Central memory CD8-positive, alpha-beta T cell (primary cell): ENCODE measurements around the gene BAHCC1.
A peak's percentile ranks its signal among the peaks of the same experiment; 100 is the strongest.

Source experiments
- ATAC-seq: fragments of 150-1000 bp; cut with Tn5 transposase; replicated peaks from 2 replicates; pipeline ENCODE4 v1.10.0; 2022; ENCODE audit warnings: mild to moderate bottlenecking, moderate FRiP score, moderate number of reproducible peaks; ENCODE audit not compliant: poor library complexity, severe bottlenecking; ENCODE audit errors: extremely low read depth
- DNase-seq, 2 donors: peaks; one replicate each; pipeline ENCODE4 v3.0.0; 2021; ENCODE audit warnings: low spot score in 2 of 2
- H3K27ac Mint-ChIP-seq: one replicate; pipeline ENCODE4 v1.8.0; 2022; ENCODE audit warnings: low read depth, mild to moderate bottlenecking, moderate library complexity, mixed read lengths
- H3K27me3 Mint-ChIP-seq: one replicate; pipeline ENCODE4 v1.8.0; 2022; ENCODE audit warnings: mixed read lengths
- H3K36me3 Mint-ChIP-seq: one replicate; pipeline ENCODE4 v1.8.0; 2022; ENCODE audit warnings: mild to moderate bottlenecking, moderate library complexity, mixed read lengths; ENCODE audit not compliant: insufficient read depth
- H3K4me1 Mint-ChIP-seq: one replicate; pipeline ENCODE4 v1.8.0; 2022; ENCODE audit warnings: mixed read lengths
- H3K4me3 Mint-ChIP-seq: one replicate; pipeline ENCODE4 v1.8.0; 2022; ENCODE audit warnings: mild to moderate bottlenecking, moderate library complexity, mixed read lengths
- H3K9me3 Mint-ChIP-seq: one replicate; pipeline ENCODE4 v1.8.0; 2022; ENCODE audit warnings: mixed read lengths

BAHCC1 gene

DNA sequence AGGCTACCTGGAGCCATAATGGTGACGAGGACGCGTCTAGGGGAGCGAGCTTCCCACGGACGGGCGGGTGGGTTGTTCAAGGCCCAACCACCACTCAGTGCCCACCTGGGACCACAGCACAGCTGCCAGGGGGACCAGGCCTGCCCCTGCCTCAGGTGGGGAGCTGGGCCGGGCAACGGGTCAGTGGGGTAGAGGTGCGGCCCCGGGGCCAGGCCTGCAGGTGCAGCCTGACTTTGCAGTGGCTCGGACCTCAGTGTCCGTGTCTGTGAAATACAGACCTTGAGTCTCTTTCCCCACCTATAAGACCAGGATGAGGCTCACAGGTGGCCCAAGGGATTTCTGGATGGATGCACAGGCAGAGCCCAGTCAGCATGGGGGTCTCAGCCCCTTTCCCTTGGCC is 74.0 kb downstream of the BAHCC1 start:
- Mint-ChIP-seq H3K4me1 (no peaks in the 10 kb centered on the region), H3K36me3 (no peaks in the 10 kb centered on the region), H3K9me3 (no peaks in the 10 kb centered on the region), H3K4me3 (no peak overlapping the region), H3K27me3 (no peaks in the 10 kb centered on the region), H3K27ac (no peak overlapping the region)
- ATAC-seq = no peak
- DNase-seq = no peak

DNA sequence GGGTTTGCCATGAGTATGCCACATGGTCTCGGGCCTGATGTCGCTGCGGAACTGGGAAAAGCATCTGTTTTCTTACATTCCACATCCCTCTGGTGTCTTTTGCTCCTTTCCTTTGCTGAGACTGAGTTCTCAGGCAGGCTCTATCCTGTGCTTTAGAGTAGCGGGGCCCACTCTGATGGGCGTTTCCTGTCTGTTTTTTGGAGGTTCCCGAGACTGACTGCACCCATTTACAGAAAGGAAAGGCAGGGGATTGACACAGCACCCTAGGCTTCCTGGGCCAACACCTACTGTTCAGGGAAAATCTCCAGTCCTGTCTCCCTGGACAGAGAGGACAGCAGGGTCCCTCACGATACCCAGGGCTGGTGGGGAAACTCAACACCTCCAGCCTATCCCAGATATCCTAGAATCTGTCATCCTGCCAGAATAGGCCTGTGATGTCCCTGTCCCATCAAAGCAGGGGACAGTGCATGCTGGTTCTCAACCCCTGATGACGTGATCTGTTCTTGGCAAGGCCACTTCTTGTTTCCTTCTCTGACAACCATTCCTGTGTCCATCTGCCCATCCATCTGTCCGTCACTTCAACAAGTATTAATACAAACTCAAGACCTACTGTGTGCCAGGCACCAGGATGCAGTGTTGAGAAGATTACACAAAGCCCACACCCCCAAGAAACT is 75.2 kb downstream of the BAHCC1 start:
- no peaks in the 10 kb centered on the region for H3K4me1 Mint-ChIP-seq
- H3K27ac Mint-ChIP-seq = no peak overlapping the region
- H3K9me3 Mint-ChIP-seq = no peaks in the 10 kb centered on the region
- DNase-seq (no peak), ATAC-seq (no peak)
- no peaks in the 10 kb centered on the region for H3K27me3 Mint-ChIP-seq
- no peaks in the 10 kb centered on the region for H3K36me3 Mint-ChIP-seq
- H3K4me3 Mint-ChIP-seq = no peak overlapping the region

DNA sequence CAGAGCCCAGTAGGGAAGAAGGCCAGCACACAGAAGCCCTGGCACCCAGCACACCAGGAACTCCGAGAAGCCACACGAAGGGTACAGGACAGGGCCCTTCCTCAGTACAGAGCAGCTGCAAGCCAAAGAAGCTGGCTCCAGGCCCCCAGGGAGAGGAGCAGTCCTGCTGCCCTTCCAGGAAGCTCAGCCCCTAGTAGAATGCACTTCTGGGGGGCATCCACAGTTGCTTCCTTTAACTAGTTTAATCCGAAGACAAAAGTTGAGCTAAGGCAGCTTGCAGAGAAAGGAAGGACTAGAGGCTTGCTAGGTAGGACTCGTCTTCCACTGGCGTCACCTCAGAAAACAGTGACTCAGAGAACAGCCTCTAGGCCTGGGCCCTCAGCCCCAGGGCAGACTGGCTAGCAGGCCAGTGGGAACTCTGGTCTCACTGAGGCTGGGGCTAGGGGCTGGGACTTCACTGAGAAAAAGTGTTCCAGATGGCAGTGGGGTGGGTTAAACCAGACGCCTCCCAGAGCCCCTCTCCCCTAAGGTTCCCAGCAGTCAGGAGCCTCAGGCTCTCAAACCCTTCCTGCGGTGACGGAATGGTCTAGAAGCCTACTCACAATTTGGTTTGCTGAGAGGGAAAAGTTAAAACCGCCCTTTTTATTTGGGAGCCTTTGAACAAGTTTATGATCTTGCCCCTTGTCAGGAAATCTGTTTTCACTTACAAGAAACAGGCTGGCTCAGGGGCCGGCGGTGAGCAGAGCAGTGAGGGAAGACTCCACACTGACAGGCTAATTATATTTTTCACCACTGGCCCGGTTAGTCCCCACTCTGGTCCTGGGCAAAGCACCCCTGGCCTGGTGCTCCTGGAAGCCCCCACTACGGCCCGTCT is 75.9 kb downstream of the BAHCC1 start:
- no peak for DNase-seq
- Mint-ChIP-seq H3K27me3 (no peaks in the 10 kb centered on the region), H3K4me1 (no peaks in the 10 kb centered on the region), H3K36me3 (no peaks in the 10 kb centered on the region), H3K27ac (no peak overlapping the region), H3K9me3 (no peaks in the 10 kb centered on the region), H3K4me3 (no peak overlapping the region)
- no peak for ATAC-seq

DNA sequence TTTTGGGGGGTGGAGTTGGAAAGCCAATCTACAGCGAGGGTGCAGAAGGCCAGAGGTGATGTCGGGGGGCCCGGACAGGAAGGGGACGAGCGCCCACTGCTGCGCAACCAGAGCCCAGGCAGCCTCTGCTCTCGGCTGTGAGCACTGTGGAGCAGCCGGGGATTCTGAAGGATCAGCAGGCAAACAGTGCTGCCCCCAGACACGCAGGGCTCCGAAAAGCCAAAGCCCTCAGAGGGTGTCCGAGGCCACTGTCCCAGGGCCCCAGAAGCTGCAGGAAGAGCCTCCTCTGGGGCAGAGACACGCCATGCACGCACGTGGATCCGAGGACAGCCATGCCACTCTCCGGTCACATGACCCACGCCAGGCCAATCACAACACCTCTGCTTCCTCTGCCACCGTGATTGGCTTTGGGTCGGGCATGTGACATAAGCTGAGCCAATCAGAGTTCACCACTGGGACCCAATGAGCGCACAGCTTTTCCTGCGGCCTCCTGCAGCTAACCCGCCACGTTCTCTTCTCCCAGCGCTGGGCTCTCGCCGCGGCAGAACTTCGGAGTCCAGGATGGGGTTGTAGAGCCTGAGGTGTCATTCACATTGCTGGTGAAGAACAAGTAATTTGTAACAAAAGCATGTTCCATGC is 76.7 kb downstream of the BAHCC1 start:
- no peak for ATAC-seq
- H3K27ac Mint-ChIP-seq = no peak overlapping the region
- no peaks in the 10 kb centered on the region for H3K27me3 Mint-ChIP-seq
- H3K9me3 Mint-ChIP-seq = no peaks in the 10 kb centered on the region
- no peak overlapping the region for H3K4me3 Mint-ChIP-seq
- no peaks in the 10 kb centered on the region for H3K36me3 Mint-ChIP-seq
- H3K4me1 Mint-ChIP-seq = no peaks in the 10 kb centered on the region
- no peak for DNase-seq

DNA sequence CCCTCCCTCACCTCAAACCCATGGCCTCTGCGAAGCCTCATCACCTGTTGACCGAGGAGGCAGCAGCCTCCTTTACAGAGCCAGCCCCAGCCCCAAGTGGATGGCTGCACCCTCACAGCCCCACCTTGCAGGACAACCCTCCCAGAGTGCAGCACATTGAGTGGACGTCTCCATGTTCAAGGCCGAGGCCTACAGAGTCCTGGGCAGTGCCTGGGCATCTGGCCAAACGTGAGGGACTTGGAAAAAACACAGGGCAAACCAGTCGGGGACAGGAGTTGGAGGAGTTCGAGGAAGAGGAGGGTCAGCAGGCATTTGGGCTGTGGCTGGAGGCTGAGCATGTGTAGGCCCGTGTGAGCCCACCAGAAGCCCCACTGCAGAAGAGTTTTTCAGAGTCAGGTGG is 77.8 kb downstream of the BAHCC1 start:
- DNase-seq = no peak
- H3K9me3 Mint-ChIP-seq = no peaks in the 10 kb centered on the region
- no peak overlapping the region for H3K4me3 Mint-ChIP-seq
- no peaks in the 10 kb centered on the region for H3K36me3 Mint-ChIP-seq
- H3K27ac Mint-ChIP-seq = no peak overlapping the region
- H3K4me1 Mint-ChIP-seq = no peaks in the 10 kb centered on the region
- no peak for ATAC-seq
- H3K27me3 Mint-ChIP-seq = peaks cover 4% of the 10 kb centered on the region

DNA sequence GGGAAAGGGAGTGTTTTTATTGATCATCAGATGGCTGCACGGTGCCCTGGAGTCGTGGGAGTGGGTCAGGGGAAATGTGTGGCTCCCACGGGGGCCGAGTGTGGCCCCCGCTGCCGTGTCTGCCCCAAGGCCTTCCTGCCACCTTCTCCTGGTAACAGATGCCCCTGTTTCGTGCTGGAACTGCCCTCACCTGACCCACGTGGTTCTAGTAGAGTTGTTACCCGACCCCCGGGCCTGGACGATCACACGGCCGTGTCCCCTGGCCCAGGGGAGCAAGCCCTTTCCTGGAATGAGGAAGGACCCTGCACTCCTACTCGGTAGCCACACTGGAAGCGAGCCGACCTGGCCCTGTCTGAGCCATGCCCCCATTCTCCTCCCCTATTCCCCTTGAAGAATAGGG is 79.7 kb downstream of the BAHCC1 start:
- Mint-ChIP-seq H3K27me3 (peaks cover 17% of the 10 kb centered on the region), H3K36me3 (no peaks in the 10 kb centered on the region), H3K27ac (no peak overlapping the region), H3K4me1 (no peaks in the 10 kb centered on the region), H3K9me3 (no peaks in the 10 kb centered on the region), H3K4me3 (no peak overlapping the region)
- no peak for ATAC-seq
- no peak for DNase-seq

DNA sequence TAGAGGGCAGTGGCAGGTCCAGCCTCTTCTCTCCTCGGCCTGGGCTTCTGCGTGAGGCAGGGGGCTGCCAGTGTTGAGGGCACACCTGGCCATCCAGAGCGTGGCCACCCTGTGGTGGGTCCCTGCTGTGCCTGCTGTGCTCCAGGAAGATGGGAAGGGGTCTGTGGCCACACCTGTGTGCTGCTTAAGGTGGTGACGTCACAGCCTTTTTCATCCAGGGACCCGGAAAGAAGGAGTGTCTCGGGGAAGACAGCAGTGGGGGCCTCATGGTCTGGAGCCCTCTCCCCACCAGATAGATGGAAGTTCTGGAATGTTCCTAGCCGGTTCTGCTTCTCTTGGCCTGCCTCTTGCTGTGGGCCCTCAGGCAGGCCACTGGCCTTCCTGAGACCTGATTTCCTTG is 80.8 kb downstream of the BAHCC1 start:
- H3K9me3 Mint-ChIP-seq = no peaks in the 10 kb centered on the region
- H3K27ac Mint-ChIP-seq = no peak overlapping the region
- no peak for ATAC-seq
- no peak for DNase-seq
- peaks cover 28% of the 10 kb centered on the region for H3K27me3 Mint-ChIP-seq
- H3K4me1 Mint-ChIP-seq = no peaks in the 10 kb centered on the region
- H3K36me3 Mint-ChIP-seq = no peaks in the 10 kb centered on the region
- H3K4me3 Mint-ChIP-seq = no peak overlapping the region

DNA sequence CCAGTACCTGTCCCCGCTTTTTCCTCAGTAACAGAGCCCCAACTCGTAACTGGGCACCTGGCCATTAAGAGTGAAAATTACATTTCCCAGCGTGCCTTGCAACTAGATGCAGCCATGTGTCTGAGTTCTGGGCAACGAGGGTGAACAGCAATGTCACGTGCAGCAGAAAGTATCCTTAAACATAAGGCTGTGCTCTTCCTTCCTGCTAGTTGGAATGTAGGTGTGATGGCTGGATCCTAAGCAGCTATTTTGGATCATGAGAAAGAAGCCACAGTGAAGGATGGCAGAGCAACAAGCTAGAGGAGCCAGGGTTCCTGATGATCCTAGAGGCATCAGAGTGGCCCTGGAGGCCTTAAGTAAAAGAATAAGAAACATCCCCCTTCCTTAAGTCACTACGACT is 81.4 kb downstream of the BAHCC1 start:
- Mint-ChIP-seq H3K4me1 (no peaks in the 10 kb centered on the region), H3K4me3 (no peak overlapping the region), H3K36me3 (no peaks in the 10 kb centered on the region), H3K9me3 (no peaks in the 10 kb centered on the region), H3K27ac (no peak overlapping the region), H3K27me3 (peaks cover 30% of the 10 kb centered on the region)
- no peak for DNase-seq
- ATAC-seq = no peak

DNA sequence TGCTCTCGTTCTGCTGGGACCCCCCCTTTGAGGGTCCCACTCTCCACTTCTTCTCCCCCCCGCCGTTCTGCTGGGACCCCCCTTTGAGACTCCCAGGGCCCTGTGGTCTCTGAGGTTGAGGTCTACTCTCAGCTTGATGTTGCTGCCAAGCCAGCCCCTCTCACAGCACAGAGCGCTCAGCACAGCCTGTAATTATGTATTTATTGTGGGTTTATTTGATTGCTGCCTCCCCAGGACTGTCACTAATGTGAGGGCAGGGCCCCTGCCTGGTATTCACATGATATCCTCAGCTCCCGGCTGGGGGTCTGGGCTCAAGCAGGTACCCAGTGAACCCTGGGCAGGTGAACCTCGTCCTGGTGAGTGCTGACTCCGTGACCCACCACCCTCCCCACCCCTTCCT is 81.9 kb downstream of the BAHCC1 start:
- Mint-ChIP-seq H3K9me3 (no peaks in the 10 kb centered on the region), H3K36me3 (peaks cover under 1% of the 10 kb centered on the region), H3K27me3 (peaks cover 35% of the 10 kb centered on the region), H3K27ac (no peak overlapping the region), H3K4me3 (no peak overlapping the region), H3K4me1 (no peaks in the 10 kb centered on the region)
- no peak for DNase-seq
- ATAC-seq = no peak

DNA sequence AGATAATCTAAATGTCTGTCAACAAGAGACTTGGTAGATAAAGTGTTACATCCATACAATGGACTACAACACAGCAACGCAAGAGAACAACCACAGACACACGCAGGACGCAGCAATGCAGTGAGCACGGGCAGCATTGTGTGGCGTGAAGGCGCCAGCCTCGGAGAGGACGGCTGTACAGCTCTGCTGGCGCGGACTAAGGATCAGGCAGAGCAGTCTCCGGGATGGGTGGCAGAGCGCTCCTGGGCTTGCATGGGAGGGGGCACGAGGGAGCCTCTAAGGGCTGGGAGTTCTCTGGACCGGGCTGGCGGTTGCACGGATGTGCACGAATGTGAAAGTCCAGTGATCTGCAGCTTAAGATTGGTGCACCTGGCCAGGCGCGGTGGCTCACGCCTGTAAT is 82.9 kb downstream of the BAHCC1 start:
- H3K4me3 Mint-ChIP-seq = peak overlapping the region; percentile 7
- no peak for ATAC-seq
- H3K4me1 Mint-ChIP-seq = no peaks in the 10 kb centered on the region
- peaks cover 45% of the 10 kb centered on the region for H3K27me3 Mint-ChIP-seq
- no peak for DNase-seq
- no peaks in the 10 kb centered on the region for H3K9me3 Mint-ChIP-seq
- no peak overlapping the region for H3K27ac Mint-ChIP-seq
- H3K36me3 Mint-ChIP-seq = peaks cover 3% of the 10 kb centered on the region

DNA sequence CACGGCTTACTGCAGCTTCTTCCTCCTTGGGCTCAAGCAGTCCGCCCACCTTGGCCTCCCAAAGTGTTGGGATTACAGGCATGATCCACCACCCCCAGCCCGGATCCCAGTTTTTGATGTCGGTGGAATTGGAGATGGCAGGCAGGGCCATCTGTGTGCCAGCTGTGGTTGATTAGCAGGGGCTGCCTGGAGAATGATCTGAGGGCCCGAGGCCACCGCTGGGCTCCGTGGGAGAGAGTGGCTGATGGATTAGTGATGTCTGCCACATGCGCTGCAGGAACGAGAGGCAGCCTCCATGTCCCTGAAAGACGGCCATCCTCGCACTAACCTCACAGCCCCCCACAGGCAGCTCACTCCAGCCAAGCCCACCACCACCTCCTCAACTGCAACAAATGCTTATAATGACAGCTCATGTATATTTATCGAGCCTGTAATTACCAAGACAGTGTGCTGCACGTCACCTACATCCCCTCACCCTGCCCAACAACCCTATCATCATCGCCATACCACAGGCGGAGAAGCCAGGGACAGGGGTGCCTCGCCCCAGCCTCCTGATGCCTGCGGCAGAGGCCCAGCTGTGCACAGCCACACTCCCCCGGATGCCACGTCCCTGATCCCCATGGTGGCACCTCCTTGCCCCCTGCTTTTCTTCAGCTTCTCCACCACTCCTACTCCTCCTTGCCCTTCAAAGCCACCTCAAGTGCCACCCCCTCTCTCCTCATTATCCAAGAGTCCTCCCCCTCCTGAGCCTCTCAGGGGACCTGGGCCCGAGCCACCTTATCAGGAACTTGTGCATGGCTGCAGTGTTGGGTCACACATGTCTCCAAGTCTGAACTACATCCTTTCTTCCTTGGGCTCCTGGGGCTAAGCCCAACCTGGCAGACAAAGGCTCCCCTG is 84.2 kb downstream of the BAHCC1 start:
- H3K4me3 Mint-ChIP-seq = no peak overlapping the region
- H3K9me3 Mint-ChIP-seq = no peaks in the 10 kb centered on the region
- H3K36me3 Mint-ChIP-seq = peaks cover 3% of the 10 kb centered on the region
- peaks cover 46% of the 10 kb centered on the region for H3K27me3 Mint-ChIP-seq
- ATAC-seq (no peak), DNase-seq (no peak)
- H3K4me1 Mint-ChIP-seq = no peaks in the 10 kb centered on the region
- no peak overlapping the region for H3K27ac Mint-ChIP-seq
